B cell (primary cell): ENCODE measurements around the gene LRRC70. TPM values are rescaled to one million over a fixed set of nuclear protein-coding genes. Genes with fewer than 3 reads are reported as not detected.

Experiments used
- ATAC-seq: fragments of 200-7000 bp; cut with Tn5 transposase; one replicate; pipeline ENCODE4 v1.10.0; 2021; ENCODE audit warnings: low read depth, mild to moderate bottlenecking, moderate number of reproducible peaks, moderate library complexity
- CTCF ChIA-PET: fragments of 350-600 bp; sonication (Branson Sonifier 250); formaldehyde crosslinking; loops from one replicate; lab custom pipeline; 2021; ENCODE audit warnings: antibody characterized with exemption, inconsistent platforms; lab: Charles Lee
- POLR2A ChIA-PET: fragments of 350-600 bp; sonication (Branson Sonifier 250); formaldehyde crosslinking; loops from one replicate; lab custom pipeline; 2021; ENCODE audit warnings: antibody characterized with exemption; lab: Charles Lee
- DNase-seq: peaks from one replicate; pipeline ENCODE4 v3.0.0; 2013
- H2AFZ ChIP-seq: 2 replicates; pipeline ENCODE4 v1.6.1; 2012; ENCODE audit warnings: mild to moderate bottlenecking, low read depth, low read length; ENCODE audit not compliant: insufficient read depth, poor library complexity, severe bottlenecking
- H3K27ac ChIP-seq, 2 donors: 1 replicate in 1 of 2; 2 replicates in 1 of 2; pipeline ENCODE4 v1.5.1; 2012 to 2013; ENCODE audit warnings: low read length in 2 of 2, mild to moderate bottlenecking in 2 of 2, moderate library complexity in 1 of 2
- H3K27me3 ChIP-seq, 4 experiments: fragments of 200-600 bp in 1 of 4; sonication (generic) in 1 of 4; replicated peaks in 1 of 4; 1 replicate in 2 of 4; 2 replicates in 2 of 4; pipeline versions ENCODE4 v1.6.1 to v1.7.0; 2013 to 2016; ENCODE audit warnings: low read length in 3 of 4, mild to moderate bottlenecking in 2 of 4, mixed read lengths in 1 of 4, moderate library complexity in 1 of 4; ENCODE audit not compliant: insufficient read depth in 4 of 4, control insufficient read depth in 3 of 4; ENCODE audit errors: control extremely low read depth in 1 of 4
- H3K36me3 ChIP-seq, 2 experiments: replicated peaks in 1 of 2; 1 replicate in 1 of 2; 2 replicates in 1 of 2; pipeline versions ENCODE4 v1.6.1 to v1.7.1; 2013; ENCODE audit warnings: low read length in 1 of 2; ENCODE audit not compliant: insufficient read depth in 2 of 2, control insufficient read depth in 1 of 2; ENCODE audit errors: control extremely low read depth in 1 of 2, extremely low read depth in 1 of 2
- H3K4me1 ChIP-seq, 2 donors: fragments of 200-600 bp in 1 of 2; sonication (generic) in 1 of 2; 1 replicate in 1 of 2; 2 replicates in 1 of 2; pipeline versions ENCODE4 v1.5.1 to v1.6.1; 2013 to 2017; ENCODE audit warnings: low read length in 2 of 2; ENCODE audit not compliant: control insufficient read depth in 2 of 2, insufficient read depth in 2 of 2
- H3K4me2 ChIP-seq: replicated peaks from 2 replicates; pipeline ENCODE3; 2012; ENCODE audit warnings: mild to moderate bottlenecking, low read depth, low read length; ENCODE audit not compliant: poor library complexity, severe bottlenecking
- H3K4me3 ChIP-seq, 5 experiments: fragments of 200-600 bp in 1 of 5; sonication (generic) in 1 of 5; 1 replicate in 3 of 5; 2 replicates in 2 of 5; pipeline versions ENCODE4 v1.5.1 to v1.7.0; 2011 to 2016; ENCODE audit warnings: low read length in 4 of 5, mild to moderate bottlenecking in 4 of 5, low read depth in 2 of 5, control low read depth in 1 of 5, moderate library complexity in 1 of 5; ENCODE audit not compliant: insufficient read depth in 1 of 5; ENCODE audit errors: control extremely low read depth in 1 of 5, extremely low read depth in 1 of 5
- H3K79me2 ChIP-seq: fragments of 200-600 bp; sonication (generic); one replicate; pipeline ENCODE4 v1.6.0; 2016; ENCODE audit warnings: low read length; ENCODE audit not compliant: control insufficient read depth, insufficient read depth
- H3K9ac ChIP-seq: fragments of 200-600 bp; sonication (generic); 2 replicates; pipeline ENCODE4 v1.6.1; 2017; ENCODE audit warnings: mild to moderate bottlenecking, low read length, moderate library complexity
- H3K9me3 ChIP-seq, 3 donors: one replicate each; pipeline versions ENCODE4 v1.6.1 to v1.7.1; 2013; ENCODE audit warnings: low read length in 2 of 3; ENCODE audit not compliant: control insufficient read depth in 2 of 3, insufficient read depth in 1 of 3; ENCODE audit errors: control extremely low read depth in 1 of 3
- H4K20me1 ChIP-seq: 2 replicates; pipeline ENCODE4 v1.6.0; 2012; ENCODE audit warnings: mild to moderate bottlenecking, low read length; ENCODE audit not compliant: insufficient read depth, control insufficient read depth, poor library complexity, severe bottlenecking
- H3K27ac Mint-ChIP-seq: one replicate; pipeline ENCODE4 v1.8.0; 2021; ENCODE audit warnings: mixed read lengths
- H3K27me3 Mint-ChIP-seq: one replicate; pipeline ENCODE4 v1.8.0; 2021; ENCODE audit warnings: mixed read lengths
- H3K4me1 Mint-ChIP-seq: one replicate; pipeline ENCODE4 v1.8.0; 2021; ENCODE audit warnings: mixed read lengths
- H3K4me3 Mint-ChIP-seq: one replicate; pipeline ENCODE4 v1.8.0; 2021; ENCODE audit warnings: mixed read lengths
- H3K9me3 Mint-ChIP-seq: one replicate; pipeline ENCODE4 v1.8.0; 2022; ENCODE audit warnings: mixed read lengths; ENCODE audit not compliant: insufficient read depth
- EZH2 ChIP-seq: IDR thresholded peaks from 2 replicates; pipeline ENCODE4 v1.6.1; 2012; ENCODE audit warnings: borderline replicate concordance, low read depth, mild to moderate bottlenecking, moderate library complexity, low read length; ENCODE audit not compliant: insufficient read depth, poor library complexity, severe bottlenecking
- WGBS: methylation state at CpG from one replicate; pipeline ENCODE4 v1.1.5; 2013; ENCODE audit warnings: missing lambda C conversion rate; ENCODE audit not compliant: insufficient coverage; 5-methylcytosine and 5-hydroxymethylcytosine counted together
- intact Hi-C: fragments of 100-400 bp; cut with micrococcal nuclease; formaldehyde crosslinking; loops from one replicate; pipeline ENCODE4 v1.10.0; 2022
- polyA plus RNA-seq: library from polyadenylated mRNA; depleted of rRNA; stranded (reverse); fragments of >200 nt; gene quantifications from 2 replicates; pipeline ENCODE4 v1.2.3, GENCODE V29; 2012
- total RNA-seq, 2 donors: library from RNA; stranded (reverse); fragments of 120-200 nt in 1 of 2; gene quantifications; 1 replicate in 1 of 2; 2 replicates in 1 of 2; pipeline versions ENCODE4 v1.2.3 to v1.2.4, GENCODE V29; 2013 to 2022
- TF ChIP-seq, protein P1 (sequence below): fragments of 200-600 bp; IDR thresholded peaks from one replicate; pipeline ENCODE4 v1.8.0; 2022; ENCODE audit warnings: antibody characterized with exemption, mild to moderate bottlenecking

Gene LRRC70
- total and polyA plus RNA-seq, 2 donors (not counting 1 experiment from before 2014, with no cell fraction given): 2.3 to 3.3 TPM

- H3K9me3 Mint-ChIP-seq: no peaks in the 10 kb centered on the region
- CTCF ChIA-PET: no interaction called here
- TF ChIP-seq, protein P1, sequence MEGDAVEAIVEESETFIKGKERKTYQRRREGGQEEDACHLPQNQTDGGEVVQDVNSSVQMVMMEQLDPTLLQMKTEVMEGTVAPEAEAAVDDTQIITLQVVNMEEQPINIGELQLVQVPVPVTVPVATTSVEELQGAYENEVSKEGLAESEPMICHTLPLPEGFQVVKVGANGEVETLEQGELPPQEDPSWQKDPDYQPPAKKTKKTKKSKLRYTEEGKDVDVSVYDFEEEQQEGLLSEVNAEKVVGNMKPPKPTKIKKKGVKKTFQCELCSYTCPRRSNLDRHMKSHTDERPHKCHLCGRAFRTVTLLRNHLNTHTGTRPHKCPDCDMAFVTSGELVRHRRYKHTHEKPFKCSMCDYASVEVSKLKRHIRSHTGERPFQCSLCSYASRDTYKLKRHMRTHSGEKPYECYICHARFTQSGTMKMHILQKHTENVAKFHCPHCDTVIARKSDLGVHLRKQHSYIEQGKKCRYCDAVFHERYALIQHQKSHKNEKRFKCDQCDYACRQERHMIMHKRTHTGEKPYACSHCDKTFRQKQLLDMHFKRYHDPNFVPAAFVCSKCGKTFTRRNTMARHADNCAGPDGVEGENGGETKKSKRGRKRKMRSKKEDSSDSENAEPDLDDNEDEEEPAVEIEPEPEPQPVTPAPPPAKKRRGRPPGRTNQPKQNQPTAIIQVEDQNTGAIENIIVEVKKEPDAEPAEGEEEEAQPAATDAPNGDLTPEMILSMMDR: no peak
- no peak for TF ChIP-seq EZH2
- ATAC-seq: no peak
- H3K27ac Mint-ChIP-seq: no peak overlapping the region
- no peak overlapping the region for H3K4me3 Mint-ChIP-seq
- no peak for DNase-seq
- POLR2A ChIA-PET: no interaction called here
- H3K4me1 Mint-ChIP-seq: no peaks in the 10 kb centered on the region
- Histone ChIP-seq H4K20me1 (no peaks in the 10 kb centered on the region), H3K79me2 (no peaks in the 10 kb centered on the region), H3K27me3 (no peaks in the 10 kb centered on the region), H2AFZ (no peak overlapping the region), H3K9me3 (no peaks in the 10 kb centered on the region), H3K4me3 (no peak overlapping the region), H3K27ac (no peak overlapping the region), H3K4me1 (no peaks in the 10 kb centered on the region), H3K9ac (no peak overlapping the region), H3K36me3 (no peaks in the 10 kb centered on the region), H3K4me2 (no peak overlapping the region)
- no peaks in the 10 kb centered on the region for H3K27me3 Mint-ChIP-seq
- intact Hi-C loops: no loop called here
- no CpG with 5 or more reads among the region's 5 CpGs for WGBS
Measured at GRCh38 chr5:62627901-62628300, 49.3 kb downstream of the LRRC70 start.

Other genes starting within 250 kb of the LRRC70 start
- gene DIMT1, start 174.9 kb upstream of the LRRC70 start, total RNA-seq: 19.5 and 20.7 TPM in 2 replicates
- 16.0 and 30.8 TPM in 2 replicates for gene DIMT1, start 174.9 kb upstream of the LRRC70 start, polyA plus RNA-seq
- 37.2 and 37.4 TPM in 2 replicates for gene IPO11, start 166.1 kb upstream of the LRRC70 start, total RNA-seq
- 3.8 and 4.1 TPM in 2 replicates for gene IPO11, start 166.1 kb upstream of the LRRC70 start, polyA plus RNA-seq